Gastrocnemius medialis (tissue), 4 donors: ENCODE results near the gene ZFP36L1. TPM values are rescaled to one million over a fixed set of nuclear protein-coding genes. Genes with fewer than 3 reads are reported as not detected.

ENCODE experiments used
- ATAC-seq, 2 donors: fragments of 150-250 bp; one replicate each; pipeline ENCODE4 v1.9.1; 2016
- DNase-seq, 2 donors: peaks; one replicate each; pipeline ENCODE4 v3.0.0-alpha.2; 2019
- H3K27ac ChIP-seq, 4 donors: fragments of 200-600 bp; sonication (generic); 1 replicate in 1 of 4; 2 replicates in 3 of 4; pipeline ENCODE4 v1.5.1; 2016 to 2018; ENCODE audit warnings: mild to moderate bottlenecking in 2 of 4, moderate library complexity in 1 of 4
- H3K27me3 ChIP-seq, 3 donors: fragments of 200-600 bp; sonication (generic) in 2 of 3; 1 replicate in 1 of 3; 2 replicates in 2 of 3; pipeline versions ENCODE4 v1.5.1 to v1.6.0; 2016 to 2019; ENCODE audit warnings: mild to moderate bottlenecking in 1 of 3, moderate library complexity in 1 of 3
- H3K36me3 ChIP-seq, 2 donors: fragments of 200-600 bp; sonication (generic) in 1 of 2; one replicate each; pipeline ENCODE4 v1.5.1; 2017 to 2018
- H3K4me1 ChIP-seq, 2 donors: fragments of 200-600 bp; sonication (generic) in 1 of 2; one replicate each; pipeline ENCODE4 v1.5.1; 2016 to 2017; ENCODE audit warnings: mild to moderate bottlenecking in 2 of 2
- H3K4me3 ChIP-seq, 4 donors: fragments of 200-600 bp; sonication (generic) in 3 of 4; 1 replicate in 1 of 4; 2 replicates in 3 of 4; pipeline ENCODE4 v1.5.1; 2016 to 2019; ENCODE audit warnings: mild to moderate bottlenecking in 2 of 4
- H3K9me3 ChIP-seq, 3 donors: fragments of 200-600 bp; sonication (generic) in 2 of 3; 1 replicate in 1 of 3; 2 replicates in 2 of 3; pipeline ENCODE4 v1.5.1; 2016 to 2019
- CTCF ChIP-seq, 5 experiments: fragments of 450-650 bp in 3 of 5; fragments of 200-600 bp in 2 of 5; sonication (generic) in 2 of 5; IDR thresholded peaks in 4 of 5; conservative IDR thresholded peaks in 1 of 5; 1 replicate in 4 of 5; 2 replicates in 1 of 5; pipeline ENCODE4 v1.5.1; 2016 to 2019; ENCODE audit warnings: antibody characterized with exemption in 5 of 5, mild to moderate bottlenecking in 3 of 5, moderate library complexity in 3 of 5
- POLR2A ChIP-seq, 2 donors: fragments of 450-650 bp; IDR thresholded peaks; one replicate each; pipeline ENCODE4 v1.6.1; 2017; ENCODE audit warnings: antibody characterized with exemption in 2 of 2, mild to moderate bottlenecking in 2 of 2, moderate library complexity in 2 of 2
- in situ Hi-C, 4 donors: fragments of 200-750 bp; cut with MboI; loops; one replicate each; pipeline versions ENCODE4 v1.15.0 to v1.8.0; 2017; ENCODE audit warnings: low sequenced_read_pairs in 4 of 4
- intact Hi-C: fragments of 100-400 bp; cut with DNase I; formaldehyde crosslinking; loops from one replicate; pipeline ENCODE4 v1.15.1; 2023; ENCODE audit warnings: low total_unique reads
- total RNA-seq, 4 donors: library from RNA; depleted of rRNA; stranded (reverse); fragments of >200 nt; gene quantifications; one replicate each; pipeline versions ENCODE4 v1.1.0 to v1.2.3, GENCODE V29; 2016

The ZFP36L1 gene
- total RNA-seq, 4 donors from 2014 or later: 60.2 to 196 (median 125) TPM

GRCh38 chr14:68760761-68761160 is 32.1 kb downstream of the ZFP36L1 start:
- no peaks in the 10 kb centered on the region for H3K9me3 ChIP-seq
- no peak for DNase-seq
- H3K27ac ChIP-seq: no peak overlapping the region
- H3K27me3 ChIP-seq: no peaks in the 10 kb centered on the region
- peaks cover 13 to 25% of the 10 kb centered on the region in 2 donors for H3K4me1 ChIP-seq
- intact Hi-C loops (no loop called here), in situ Hi-C loops (no loop called here)
- TF ChIP-seq POLR2A (IDR thresholded peaks at IDR 0.05) (no peak), CTCF (IDR thresholded peaks at IDR 0.05 in 4 of 5, conservative IDR thresholded peaks at IDR 0.05 in 1 of 5) (no peak)
- ATAC-seq: no peak
- H3K36me3 ChIP-seq: no peaks in the 10 kb centered on the region
- H3K4me3 ChIP-seq: no peak overlapping the region

- no peak overlapping the region for H3K4me3 ChIP-seq
- H3K36me3 ChIP-seq: no peaks in the 10 kb centered on the region
- H3K27me3 ChIP-seq: no peaks in the 10 kb centered on the region
- no peak overlapping the region for H3K27ac ChIP-seq
- intact Hi-C loops (no loop called here), in situ Hi-C loops (no loop called here)
- peaks cover 13 to 25% of the 10 kb centered on the region in 2 donors for H3K4me1 ChIP-seq
- H3K9me3 ChIP-seq: no peaks in the 10 kb centered on the region
- no peak for DNase-seq
- ATAC-seq: no peak
- TF ChIP-seq POLR2A (IDR thresholded peaks at IDR 0.05): no peak
- no peak for TF ChIP-seq CTCF (IDR thresholded peaks at IDR 0.05 in 4 of 5, conservative IDR thresholded peaks at IDR 0.05 in 1 of 5)
Measured at GRCh38 chr14:68759937-68760336, 32.9 kb downstream of the ZFP36L1 start.

GRCh38 chr14:68759017-68759560 is 33.8 kb downstream of the ZFP36L1 start:
- TF ChIP-seq POLR2A (IDR thresholded peaks at IDR 0.05) (no peak), CTCF (IDR thresholded peaks at IDR 0.05 in 4 of 5, conservative IDR thresholded peaks at IDR 0.05 in 1 of 5) (no peak)
- Histone ChIP-seq H3K4me1 (peaks cover 13 to 25% of the 10 kb centered on the region in 2 donors), H3K36me3 (no peaks in the 10 kb centered on the region), H3K27me3 (no peaks in the 10 kb centered on the region), H3K9me3 (no peaks in the 10 kb centered on the region), H3K27ac (no peak overlapping the region), H3K4me3 (no peak overlapping the region)
- in situ Hi-C loops: no loop called here
- intact Hi-C loops: no loop called here
- DNase-seq: no peak
- ATAC-seq: no peak

- DNase-seq (no peak), ATAC-seq (no peak)
- peak overlapping the region in 3 of 4 donors; percentile 40 to 66 (median 60) for H3K27ac ChIP-seq
- H3K9me3 ChIP-seq: no peaks in the 10 kb centered on the region
- intact Hi-C loops (no loop called here), in situ Hi-C loops (no loop called here)
- no peaks in the 10 kb centered on the region for H3K27me3 ChIP-seq
- H3K4me3 ChIP-seq: no peak overlapping the region
- H3K36me3 ChIP-seq: no peaks in the 10 kb centered on the region
- TF ChIP-seq CTCF (IDR thresholded peaks at IDR 0.05 in 4 of 5, conservative IDR thresholded peaks at IDR 0.05 in 1 of 5): no peak
- TF ChIP-seq POLR2A (IDR thresholded peaks at IDR 0.05): no peak
- H3K4me1 ChIP-seq: peaks cover 13 to 22% of the 10 kb centered on the region in 2 donors
Measured at GRCh38 chr14:68758301-68758700, 34.6 kb downstream of the ZFP36L1 start.

GRCh38 chr14:68757618-68758081 is 35.2 kb downstream of the ZFP36L1 start:
- peak; percentile 70 to 81 for DNase-seq
- intact Hi-C loops: no loop called here
- ATAC-seq: peak; percentile 93 to 94
- in situ Hi-C loops: no loop called here
- Histone ChIP-seq H3K27ac (peak overlapping the region; percentile 40 to 66 (median 54)), H3K4me1 (peaks cover 9 to 20% of the 10 kb centered on the region in 2 donors), H3K36me3 (no peaks in the 10 kb centered on the region), H3K4me3 (no peak overlapping the region), H3K9me3 (no peaks in the 10 kb centered on the region), H3K27me3 (no peaks in the 10 kb centered on the region)
- TF ChIP-seq CTCF (IDR thresholded peaks at IDR 0.05 in 4 of 5, conservative IDR thresholded peaks at IDR 0.05 in 1 of 5) (no peak), POLR2A (IDR thresholded peaks at IDR 0.05) (no peak)
